ENCODE results near the gene UMODL1. TPM values are rescaled to one million over a fixed set of nuclear protein-coding genes. Genes with fewer than 3 reads are reported as not detected.

UMODL1 gene
- total RNA-seq, 2 experiments from 2014 or later = 0.42 to 0.49 TPM

DNA sequence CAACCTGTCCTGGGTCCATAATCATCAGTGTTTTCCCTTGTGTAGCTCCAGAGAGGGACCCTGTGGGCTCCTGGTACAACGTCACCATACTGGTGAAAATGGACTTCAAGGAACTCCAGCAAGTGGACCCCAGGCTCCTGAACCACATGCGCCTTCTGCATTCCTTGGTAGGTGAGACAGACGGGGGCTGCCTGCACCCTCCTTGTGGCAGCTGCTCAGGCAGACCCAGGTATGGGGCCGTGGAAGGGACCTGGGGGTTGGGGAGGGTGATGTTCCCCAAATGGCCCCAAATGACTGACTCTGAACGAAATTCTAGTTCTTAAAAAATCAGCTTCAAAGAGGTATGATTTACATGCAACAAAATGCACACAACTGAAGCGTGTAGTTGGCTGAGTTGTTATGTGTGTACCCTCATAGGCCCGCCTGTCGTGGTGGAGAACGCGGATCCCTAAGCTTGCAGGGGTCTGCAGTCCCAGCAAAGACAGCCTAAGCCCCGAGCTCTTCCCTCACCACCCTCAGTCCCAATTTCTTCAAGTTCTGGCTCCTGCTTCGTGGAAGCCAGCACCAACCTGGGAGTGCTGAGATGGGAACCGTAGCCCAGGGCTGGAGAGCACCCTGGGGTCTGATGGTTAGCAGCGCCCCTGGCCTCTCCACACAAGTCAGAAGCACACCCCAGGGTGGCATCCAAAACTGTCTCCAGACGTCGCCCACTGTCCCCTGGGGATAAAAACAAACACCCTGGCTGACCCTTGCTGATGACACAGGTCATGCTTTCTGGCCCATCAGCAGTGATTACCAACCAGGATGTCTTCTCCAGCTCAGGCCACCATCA, 14.3 kb downstream of the UMODL1 start:
- ATAC-seq (ENCODE audit: poor library complexity) (no peak), DNase-seq (no peak)
- no peak overlapping the region for H3K4me3 Mint-ChIP-seq
- CTCF ChIA-PET = no interaction called here
- no peaks in the 10 kb centered on the region for H3K27me3 Mint-ChIP-seq
- no peaks in the 10 kb centered on the region for H3K9me3 Mint-ChIP-seq
- intact Hi-C loops (cut with DNase I, micrococcal nuclease) = no loop called here
- H3K9me3 ChIP-seq (ENCODE audit: control insufficient read depth in 1 of 2, insufficient read depth in 1 of 2, low read length in 2 of 2) = no peaks in the 10 kb centered on the region
- no peak overlapping the region for H3K27ac Mint-ChIP-seq
- no peak overlapping the region for H3K4me3 ChIP-seq (ENCODE audit: low read length)
- TF ChIP-seq, protein P1, sequence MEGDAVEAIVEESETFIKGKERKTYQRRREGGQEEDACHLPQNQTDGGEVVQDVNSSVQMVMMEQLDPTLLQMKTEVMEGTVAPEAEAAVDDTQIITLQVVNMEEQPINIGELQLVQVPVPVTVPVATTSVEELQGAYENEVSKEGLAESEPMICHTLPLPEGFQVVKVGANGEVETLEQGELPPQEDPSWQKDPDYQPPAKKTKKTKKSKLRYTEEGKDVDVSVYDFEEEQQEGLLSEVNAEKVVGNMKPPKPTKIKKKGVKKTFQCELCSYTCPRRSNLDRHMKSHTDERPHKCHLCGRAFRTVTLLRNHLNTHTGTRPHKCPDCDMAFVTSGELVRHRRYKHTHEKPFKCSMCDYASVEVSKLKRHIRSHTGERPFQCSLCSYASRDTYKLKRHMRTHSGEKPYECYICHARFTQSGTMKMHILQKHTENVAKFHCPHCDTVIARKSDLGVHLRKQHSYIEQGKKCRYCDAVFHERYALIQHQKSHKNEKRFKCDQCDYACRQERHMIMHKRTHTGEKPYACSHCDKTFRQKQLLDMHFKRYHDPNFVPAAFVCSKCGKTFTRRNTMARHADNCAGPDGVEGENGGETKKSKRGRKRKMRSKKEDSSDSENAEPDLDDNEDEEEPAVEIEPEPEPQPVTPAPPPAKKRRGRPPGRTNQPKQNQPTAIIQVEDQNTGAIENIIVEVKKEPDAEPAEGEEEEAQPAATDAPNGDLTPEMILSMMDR (IDR thresholded peaks at IDR 0.05) = no peak
- H3K4me1 Mint-ChIP-seq (ENCODE audit: low read depth) = peaks cover 26% of the 10 kb centered on the region
- no peaks in the 10 kb centered on the region for H3K36me3 ChIP-seq (ENCODE audit: insufficient read depth, low read length)
- H3K4me1 ChIP-seq (ENCODE audit: insufficient read depth, low read length) = peaks cover 12% of the 10 kb centered on the region
- H3K27ac ChIP-seq (ENCODE audit: low read depth in 1 of 2, low read length in 2 of 2) = no peak overlapping the region
- no peaks in the 10 kb centered on the region for H3K27me3 ChIP-seq (ENCODE audit: control insufficient read depth in 1 of 2, insufficient read depth in 2 of 2, low read length in 2 of 2)
- no peaks in the 10 kb centered on the region for H3K36me3 Mint-ChIP-seq (ENCODE audit: low read depth)
- POLR2A ChIA-PET = interaction anchor here (1.4 kb wide), 1 partner anchor 76 kb away, joined by 4 read pairs; the partner anchor contains the start of gene ZBTB21

DNA sequence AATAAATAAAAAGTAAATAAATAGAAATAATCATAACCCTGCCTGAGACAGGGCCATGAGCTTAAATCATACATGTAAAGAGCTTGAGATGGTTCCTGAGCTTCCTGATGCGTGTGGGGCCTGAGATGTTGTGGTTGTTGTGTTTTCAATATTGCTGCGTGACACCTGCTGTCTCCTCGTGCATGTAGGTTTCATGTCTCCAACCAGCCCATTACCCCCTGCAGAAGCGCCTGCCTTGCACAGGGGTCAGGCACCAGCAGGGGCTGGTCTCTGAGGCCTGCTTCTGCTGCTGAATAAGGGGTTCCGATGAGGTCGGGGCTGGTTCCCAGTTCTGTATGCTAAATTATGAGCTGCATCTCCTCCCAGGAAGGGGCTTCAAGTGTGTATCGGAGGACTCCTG, 15.9 kb downstream of the UMODL1 start:
- no peak overlapping the region for H3K27ac Mint-ChIP-seq
- no peak overlapping the region for H3K4me3 Mint-ChIP-seq
- no peaks in the 10 kb centered on the region for H3K36me3 Mint-ChIP-seq (ENCODE audit: low read depth)
- Histone ChIP-seq H3K9me3 (ENCODE audit: control insufficient read depth in 1 of 2, insufficient read depth in 1 of 2, low read length in 2 of 2) (no peaks in the 10 kb centered on the region), H3K4me1 (ENCODE audit: insufficient read depth, low read length) (peaks cover 12% of the 10 kb centered on the region), H3K36me3 (ENCODE audit: insufficient read depth, low read length) (no peaks in the 10 kb centered on the region), H3K27ac (ENCODE audit: low read depth in 1 of 2, low read length in 2 of 2) (no peak overlapping the region), H3K4me3 (ENCODE audit: low read length) (no peak overlapping the region), H3K27me3 (ENCODE audit: control insufficient read depth in 1 of 2, insufficient read depth in 2 of 2, low read length in 2 of 2) (no peaks in the 10 kb centered on the region)
- DNase-seq (no peak), ATAC-seq (ENCODE audit: poor library complexity) (no peak)
- peaks cover 28% of the 10 kb centered on the region for H3K4me1 Mint-ChIP-seq (ENCODE audit: low read depth)
- intact Hi-C loops (cut with DNase I, micrococcal nuclease) = no loop called here
- TF ChIP-seq, protein P1 (IDR thresholded peaks at IDR 0.05) = no peak
- H3K9me3 Mint-ChIP-seq = no peaks in the 10 kb centered on the region
- POLR2A ChIA-PET = interaction anchor here (1.4 kb wide), 1 partner anchor 77 kb away, joined by 4 read pairs; the partner anchor contains the start of gene ZBTB21
- no peaks in the 10 kb centered on the region for H3K27me3 Mint-ChIP-seq
- CTCF ChIA-PET = interaction anchor here (1.2 kb wide), 1 partner anchor 21 kb away, joined by 3 read pairs; no protein-coding TSS in a partner anchor

DNA sequence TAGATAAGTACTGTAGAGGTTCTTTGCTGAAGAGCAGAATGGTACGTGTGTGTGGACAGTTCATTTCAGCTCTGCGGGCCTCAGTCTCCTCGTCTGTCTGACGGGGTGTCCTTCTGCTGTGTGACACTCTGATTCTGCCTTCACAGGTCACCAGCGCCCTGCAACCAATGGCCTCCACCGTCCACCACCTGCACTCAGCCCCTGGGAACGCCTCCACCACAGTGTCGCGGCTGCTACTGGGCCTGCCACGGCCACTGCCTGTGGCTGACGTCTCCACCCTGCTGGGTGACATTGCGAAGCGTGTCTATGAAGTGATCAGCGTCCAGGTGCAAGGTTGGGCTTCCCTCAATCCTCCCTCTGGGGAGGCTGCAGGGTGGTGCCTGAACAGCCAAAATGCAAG, 17.0 kb downstream of the UMODL1 start:
- no peak overlapping the region for H3K27ac Mint-ChIP-seq
- no peaks in the 10 kb centered on the region for H3K27me3 Mint-ChIP-seq
- no peaks in the 10 kb centered on the region for H3K27me3 ChIP-seq (ENCODE audit: control insufficient read depth in 1 of 2, insufficient read depth in 2 of 2, low read length in 2 of 2)
- H3K36me3 ChIP-seq (ENCODE audit: insufficient read depth, low read length) = no peaks in the 10 kb centered on the region
- H3K4me3 ChIP-seq (ENCODE audit: low read length) = no peak overlapping the region
- ChIA-PET POLR2A (no interaction called here), CTCF (no interaction called here)
- intact Hi-C loops (cut with DNase I, micrococcal nuclease) = no loop called here
- H3K36me3 Mint-ChIP-seq (ENCODE audit: low read depth) = no peaks in the 10 kb centered on the region
- no peaks in the 10 kb centered on the region for H3K9me3 ChIP-seq (ENCODE audit: control insufficient read depth in 1 of 2, insufficient read depth in 1 of 2, low read length in 2 of 2)
- no peak overlapping the region for H3K4me3 Mint-ChIP-seq
- no peak for ATAC-seq (ENCODE audit: poor library complexity)
- no peak overlapping the region for H3K27ac ChIP-seq (ENCODE audit: low read depth in 1 of 2, low read length in 2 of 2)
- TF ChIP-seq, protein P1 (IDR thresholded peaks at IDR 0.05) = no peak
- no peaks in the 10 kb centered on the region for H3K9me3 Mint-ChIP-seq
- peaks cover 12% of the 10 kb centered on the region for H3K4me1 ChIP-seq (ENCODE audit: insufficient read depth, low read length)
- no peak for DNase-seq
- peaks cover 28% of the 10 kb centered on the region for H3K4me1 Mint-ChIP-seq (ENCODE audit: low read depth)

Data from CD4-positive, alpha-beta T cell (primary cell).